Mesothelial cell of epicardium (in vitro differentiated cells): ENCODE results near the gene ONECUT3. TPM values are rescaled to one million over a fixed set of nuclear protein-coding genes. Genes with fewer than 3 reads are reported as not detected.

Experiments
- DNase-seq, 2 experiments: peaks; one replicate each; pipeline ENCODE4 v3.0.0; 2021; ENCODE audit warnings: low spot score in 2 of 2; ENCODE audit not compliant: unreplicated experiment in 2 of 2
- H3K27ac Mint-ChIP-seq: 2 replicates; pipeline ENCODE4 v1.8.0; 2021; ENCODE audit warnings: mixed read lengths
- H3K27me3 Mint-ChIP-seq: 2 replicates; pipeline ENCODE4 v1.8.0; 2021; ENCODE audit warnings: low read depth, mixed read lengths
- H3K36me3 Mint-ChIP-seq: 2 replicates; pipeline ENCODE4 v1.8.0; 2021; ENCODE audit warnings: mixed read lengths
- H3K4me1 Mint-ChIP-seq: 2 replicates; pipeline ENCODE4 v1.8.0; 2021; ENCODE audit warnings: mixed read lengths
- H3K4me3 Mint-ChIP-seq: 2 replicates; pipeline ENCODE4 v1.8.0; 2021; ENCODE audit warnings: mild to moderate bottlenecking, moderate library complexity, mixed read lengths
- H3K9me3 Mint-ChIP-seq: 2 replicates; pipeline ENCODE4 v1.8.0; 2021; ENCODE audit warnings: mixed read lengths
- CTCF ChIP-seq: fragments of 200-600 bp; sonication (generic); IDR thresholded peaks from one replicate; pipeline ENCODE4 v1.5.0; 2021; ENCODE audit warnings: antibody characterized with exemption; ENCODE audit not compliant: unreplicated experiment
- total RNA-seq: library from RNA; stranded (reverse); gene quantifications from 3 replicates; pipeline ENCODE4 v1.2.1, GENCODE V29; 2021

ONECUT3 gene
- total RNA-seq, 1 donor from 2014 or later = not detected

GRCh38 chr19:1814391-1814790, 61.1 kb downstream of the ONECUT3 start:
- no peaks in the 10 kb centered on the region for H3K9me3 Mint-ChIP-seq
- H3K4me1 Mint-ChIP-seq = peaks cover 9% of the 10 kb centered on the region
- H3K36me3 Mint-ChIP-seq = peaks cover 2% of the 10 kb centered on the region
- H3K4me3 Mint-ChIP-seq = no peak overlapping the region
- H3K27ac Mint-ChIP-seq = no peak overlapping the region
- no peak for TF ChIP-seq CTCF
- no peaks in the 10 kb centered on the region for H3K27me3 Mint-ChIP-seq
- no peak for DNase-seq

GRCh38 chr19:1814833-1815604, 61.7 kb downstream of the ONECUT3 start:
- DNase-seq = no peak
- no peaks in the 10 kb centered on the region for H3K27me3 Mint-ChIP-seq
- no peaks in the 10 kb centered on the region for H3K9me3 Mint-ChIP-seq
- H3K36me3 Mint-ChIP-seq = peaks cover 2% of the 10 kb centered on the region
- TF ChIP-seq CTCF = no peak
- no peak overlapping the region for H3K27ac Mint-ChIP-seq
- peaks cover 9% of the 10 kb centered on the region for H3K4me1 Mint-ChIP-seq
- no peak overlapping the region for H3K4me3 Mint-ChIP-seq

- Mint-ChIP-seq H3K4me1 (peaks cover 9% of the 10 kb centered on the region), H3K36me3 (peaks cover 7% of the 10 kb centered on the region), H3K4me3 (no peak overlapping the region), H3K9me3 (no peaks in the 10 kb centered on the region), H3K27ac (no peak overlapping the region), H3K27me3 (no peaks in the 10 kb centered on the region)
- no peak for DNase-seq
- no peak for TF ChIP-seq CTCF
Observed at GRCh38 chr19:1815605-1816529, 62.6 kb downstream of the ONECUT3 start.

- TF ChIP-seq CTCF = no peak
- no peak overlapping the region for H3K27ac Mint-ChIP-seq
- peaks cover 9% of the 10 kb centered on the region for H3K4me1 Mint-ChIP-seq
- DNase-seq = no peak
- H3K4me3 Mint-ChIP-seq = no peak overlapping the region
- no peaks in the 10 kb centered on the region for H3K9me3 Mint-ChIP-seq
- H3K36me3 Mint-ChIP-seq = peaks cover 7% of the 10 kb centered on the region
- H3K27me3 Mint-ChIP-seq = no peaks in the 10 kb centered on the region
Observed at GRCh38 chr19:1816530-1817298, 63.4 kb downstream of the ONECUT3 start.

- no peak overlapping the region for H3K4me3 Mint-ChIP-seq
- peaks cover 7% of the 10 kb centered on the region for H3K36me3 Mint-ChIP-seq
- peaks cover 5% of the 10 kb centered on the region for H3K4me1 Mint-ChIP-seq
- TF ChIP-seq CTCF = no peak
- H3K27ac Mint-ChIP-seq = no peak overlapping the region
- no peak for DNase-seq
- no peaks in the 10 kb centered on the region for H3K27me3 Mint-ChIP-seq
- no peaks in the 10 kb centered on the region for H3K9me3 Mint-ChIP-seq
Observed at GRCh38 chr19:1817553-1818179, 64.4 kb downstream of the ONECUT3 start.
